Type B pancreatic cell (in vitro differentiated cells): ENCODE results near the gene NMNAT2. TPM values are rescaled to one million over a fixed set of nuclear protein-coding genes. Genes with fewer than 3 reads are reported as not detected.
A peak's percentile ranks its signal among the peaks of the same experiment; 100 is the strongest.

Experiments
- DNase-seq: peaks from one replicate; pipeline ENCODE4 v3.0.0; 2021; ENCODE audit warnings: mixed read lengths; ENCODE audit not compliant: unreplicated experiment; ENCODE audit errors: extremely low spot score
- H3K27ac Mint-ChIP-seq: 2 replicates; pipeline ENCODE4 v1.8.0; 2021; ENCODE audit warnings: mild to moderate bottlenecking, mixed read lengths
- H3K27me3 Mint-ChIP-seq: 2 replicates; pipeline ENCODE4 v1.8.0; 2021; ENCODE audit warnings: mixed read lengths
- H3K36me3 Mint-ChIP-seq: 2 replicates; pipeline ENCODE4 v1.8.0; 2021; ENCODE audit warnings: mixed read lengths
- H3K4me1 Mint-ChIP-seq: one replicate; pipeline ENCODE4 v1.8.0; 2021; ENCODE audit warnings: mixed read lengths; ENCODE audit not compliant: unreplicated experiment
- H3K4me3 Mint-ChIP-seq: 2 replicates; pipeline ENCODE4 v1.8.0; 2021; ENCODE audit warnings: mild to moderate bottlenecking, mixed read lengths
- H3K9me3 Mint-ChIP-seq: 2 replicates; pipeline ENCODE4 v1.8.0; 2021; ENCODE audit warnings: mixed read lengths
- CTCF ChIP-seq: fragments of 200-600 bp; sonication (generic); conservative IDR thresholded peaks from 2 replicates; pipeline ENCODE4 v1.5.0; 2021; ENCODE audit warnings: antibody characterized with exemption, mild to moderate bottlenecking
- total RNA-seq: library from RNA; stranded (reverse); gene quantifications from 2 replicates; pipeline ENCODE4 v1.2.1, GENCODE V29; 2021; ENCODE audit warnings: low replicate concordance

The NMNAT2 gene
- total RNA-seq, 1 donor from 2014 or later: 3.7 TPM

GRCh38 chr1:183272390-183272848 is 145.8 kb downstream of the NMNAT2 start:
- Mint-ChIP-seq H3K4me3 (no peak overlapping the region), H3K36me3 (no peaks in the 10 kb centered on the region), H3K4me1 (peaks cover 27% of the 10 kb centered on the region), H3K27me3 (no peaks in the 10 kb centered on the region), H3K9me3 (no peaks in the 10 kb centered on the region), H3K27ac (peak overlapping the region; percentile 29)
- no peak for DNase-seq
- no peak for TF ChIP-seq CTCF

- H3K9me3 Mint-ChIP-seq: no peaks in the 10 kb centered on the region
Measured at GRCh38 chr1:183270541-183271141, 147.5 kb downstream of the NMNAT2 start.

GRCh38 chr1:183267646-183268431 is 150.3 kb downstream of the NMNAT2 start:
- DNase-seq: no peak
- no peaks in the 10 kb centered on the region for H3K36me3 Mint-ChIP-seq
- H3K27me3 Mint-ChIP-seq: no peaks in the 10 kb centered on the region
- H3K9me3 Mint-ChIP-seq: no peaks in the 10 kb centered on the region
- peaks cover 30% of the 10 kb centered on the region for H3K4me1 Mint-ChIP-seq
- no peak overlapping the region for H3K27ac Mint-ChIP-seq
- no peak overlapping the region for H3K4me3 Mint-ChIP-seq
- no peak for TF ChIP-seq CTCF

More at GRCh38 chr1:183270541-183271141, 147.5 kb downstream of the NMNAT2 start:
- no peaks in the 10 kb centered on the region for H3K36me3 Mint-ChIP-seq
- no peak for TF ChIP-seq CTCF
- peaks cover 25% of the 10 kb centered on the region for H3K4me1 Mint-ChIP-seq
- DNase-seq: no peak
- peak overlapping the region; percentile 15 for H3K27ac Mint-ChIP-seq
- H3K4me3 Mint-ChIP-seq: peak overlapping the region; percentile 12
- H3K27me3 Mint-ChIP-seq: no peaks in the 10 kb centered on the region

DNA sequence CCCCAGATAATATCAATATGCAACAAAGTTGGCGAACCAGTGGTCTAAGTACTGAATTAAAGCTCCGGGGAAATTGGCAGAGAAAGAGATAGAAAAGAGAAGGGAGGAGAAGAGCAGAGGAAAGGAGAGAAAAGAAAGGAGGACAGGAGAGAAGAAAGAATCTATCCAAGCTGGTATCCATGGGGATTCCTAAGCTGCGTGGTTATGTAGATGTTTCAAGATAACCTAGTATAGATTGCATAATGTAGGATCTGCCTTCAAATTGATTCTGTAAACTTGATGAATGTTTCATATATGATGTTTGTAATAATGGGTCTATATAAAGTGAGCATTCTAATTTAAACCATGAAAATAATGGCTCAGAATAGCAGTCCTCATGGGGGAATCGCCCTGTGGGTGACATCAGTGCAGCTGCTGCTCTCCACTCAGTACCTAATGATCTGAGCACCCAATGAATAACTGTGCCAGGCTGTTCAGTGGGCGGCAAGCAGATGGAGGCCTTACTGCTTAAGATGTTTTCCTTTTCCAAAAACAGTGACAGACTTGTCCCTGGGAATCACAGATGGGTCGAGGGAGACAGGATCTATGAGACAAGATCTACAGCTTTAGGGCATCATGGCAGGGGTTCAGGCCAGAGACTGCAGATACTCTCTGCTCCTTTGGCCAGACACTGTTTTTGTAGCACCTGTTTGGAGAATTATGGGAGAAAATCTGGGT is 154.1 kb downstream of the NMNAT2 start:
- no peaks in the 10 kb centered on the region for H3K27me3 Mint-ChIP-seq
- H3K9me3 Mint-ChIP-seq: no peaks in the 10 kb centered on the region
- no peak for DNase-seq
- no peak overlapping the region for H3K4me3 Mint-ChIP-seq
- no peaks in the 10 kb centered on the region for H3K36me3 Mint-ChIP-seq
- H3K4me1 Mint-ChIP-seq: peaks cover 18% of the 10 kb centered on the region
- TF ChIP-seq CTCF: no peak
- no peak overlapping the region for H3K27ac Mint-ChIP-seq

DNA sequence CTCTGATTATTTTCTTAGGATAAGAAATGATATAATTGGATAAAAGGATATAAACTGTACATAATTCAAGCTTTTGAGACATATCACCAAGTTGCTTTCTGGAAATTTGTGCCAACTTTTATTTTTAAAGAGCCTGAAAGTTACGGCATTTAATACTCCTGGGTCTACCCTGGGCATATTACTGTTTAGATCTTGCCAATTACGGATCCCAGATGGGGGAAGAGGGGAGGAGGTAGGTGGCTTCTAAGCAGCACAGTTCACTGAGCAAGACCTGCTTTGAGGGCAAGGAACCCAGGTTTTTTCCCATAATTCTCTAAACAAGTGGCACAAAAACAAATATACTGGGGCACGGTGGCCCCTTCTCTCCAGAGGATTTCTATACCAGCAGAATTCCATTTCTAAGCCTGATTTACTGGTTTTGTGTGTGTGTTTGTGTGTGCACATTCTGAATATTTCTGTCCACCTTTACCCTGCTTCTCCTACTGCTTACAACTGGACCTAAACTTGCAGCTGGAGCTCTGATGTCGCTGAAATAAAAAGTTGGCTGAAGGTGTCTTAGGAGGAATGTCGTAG is 155.5 kb downstream of the NMNAT2 start:
- no peaks in the 10 kb centered on the region for H3K36me3 Mint-ChIP-seq
- no peak overlapping the region for H3K4me3 Mint-ChIP-seq
- DNase-seq: no peak
- no peak for TF ChIP-seq CTCF
- H3K9me3 Mint-ChIP-seq: no peaks in the 10 kb centered on the region
- H3K27me3 Mint-ChIP-seq: no peaks in the 10 kb centered on the region
- H3K27ac Mint-ChIP-seq: peak overlapping the region; percentile 19
- H3K4me1 Mint-ChIP-seq: peaks cover 23% of the 10 kb centered on the region
